SK-N-MC (cell line): ENCODE results near the gene NETO1.

Experiments
- DNase-seq: peaks from one replicate; pipeline ENCODE4 v3.0.0-alpha.2; 2011; ENCODE audit warnings: low read depth, low spot score
- H3K27ac ChIP-seq: fragments of 200-600 bp; sonication (generic); 2 replicates; pipeline ENCODE4 v1.5.1; 2016; ENCODE audit warnings: mixed run types
- H3K36me3 ChIP-seq: fragments of 200-600 bp; sonication (generic); 2 replicates; pipeline ENCODE4 v1.6.1; 2017; ENCODE audit warnings: antibody characterized with exemption, low read length, mixed read lengths; ENCODE audit not compliant: insufficient read depth
- H3K4me3 ChIP-seq: fragments of 200-600 bp; sonication (generic); 2 replicates; pipeline ENCODE4 v1.5.1; 2016
- H3K9ac ChIP-seq: fragments of 200-600 bp; sonication (generic); 2 replicates; pipeline ENCODE4 v1.8.0; 2017; ENCODE audit warnings: mixed run types, mixed read lengths; ENCODE audit not compliant: insufficient read length
- H3K9me3 ChIP-seq: fragments of 200-600 bp; sonication (generic); 2 replicates; pipeline ENCODE4 v1.6.1; 2017; ENCODE audit warnings: low read depth, mild to moderate bottlenecking, antibody characterized with exemption, low read length, moderate library complexity, mixed read lengths
- EZH2 ChIP-seq: fragments of 200-600 bp; sonication (generic); IDR thresholded peaks from one replicate; pipeline ENCODE4 v1.6.1; 2017; ENCODE audit warnings: antibody characterized with exemption
- FOXP2 ChIP-seq: optimal IDR thresholded peaks from 2 replicates; pipeline ENCODE3; 2011; ENCODE audit warnings: mild to moderate bottlenecking, moderate library complexity; ENCODE audit not compliant: insufficient read depth; ENCODE audit errors: extremely low read length, control extremely low read depth
- POLR2AphosphoS5 ChIP-seq: IDR thresholded peaks from 2 replicates; pipeline ENCODE4 v1.6.1; 2012; ENCODE audit warnings: mild to moderate bottlenecking, low read depth, low read length, borderline replicate concordance

Gene NETO1

GRCh38 chr18:72867746-72868584 lies at the start of gene NETO1:
Gene NETO1 (minus strand): TSS chr18:72867987. CDS start chr18:72867291, 696 bp downstream.
- H3K27ac ChIP-seq: no peak within 1 kb of the TSS
- H3K9ac ChIP-seq: no peak within 1 kb of the TSS
- DNase-seq: no peak
- no peaks in the 10 kb centered on the region for H3K36me3 ChIP-seq
- H3K4me3 ChIP-seq: peak within 1 kb of the TSS; percentile 72
- no peaks in the 10 kb centered on the region for H3K9me3 ChIP-seq
- TF ChIP-seq FOXP2 (no peak), EZH2 (no peak), POLR2AphosphoS5 (no peak)

GRCh38 chr18:72910045-72910444 lies 42.3 kb upstream of the NETO1 start:
- Histone ChIP-seq H3K27ac (no peak overlapping the region), H3K4me3 (no peak overlapping the region), H3K9me3 (no peaks in the 10 kb centered on the region), H3K36me3 (no peaks in the 10 kb centered on the region), H3K9ac (no peak overlapping the region)
- DNase-seq: no peak
- TF ChIP-seq POLR2AphosphoS5 (no peak), EZH2 (no peak), FOXP2 (no peak)

GRCh38 chr18:72908181-72908580 lies 40.4 kb upstream of the NETO1 start:
- H3K9me3 ChIP-seq: no peaks in the 10 kb centered on the region
- TF ChIP-seq POLR2AphosphoS5 (no peak), EZH2 (no peak), FOXP2 (no peak)

GRCh38 chr18:72903033-72903432 lies 35.2 kb upstream of the NETO1 start:
- DNase-seq: no peak
- TF ChIP-seq POLR2AphosphoS5 (no peak), EZH2 (no peak), FOXP2 (no peak)
- no peak overlapping the region for H3K9ac ChIP-seq
- no peak overlapping the region for H3K27ac ChIP-seq
- no peaks in the 10 kb centered on the region for H3K36me3 ChIP-seq
- no peaks in the 10 kb centered on the region for H3K9me3 ChIP-seq
- H3K4me3 ChIP-seq: no peak overlapping the region

More at GRCh38 chr18:72908181-72908580, 40.4 kb upstream of the NETO1 start:
- Histone ChIP-seq H3K36me3 (no peaks in the 10 kb centered on the region), H3K9ac (no peak overlapping the region), H3K4me3 (no peak overlapping the region), H3K27ac (no peak overlapping the region)
- no peak for DNase-seq

- DNase-seq: no peak
- no peak overlapping the region for H3K27ac ChIP-seq
- H3K9ac ChIP-seq: no peak overlapping the region
- no peak for TF ChIP-seq EZH2
- TF ChIP-seq FOXP2: no peak
- TF ChIP-seq POLR2AphosphoS5: no peak
- no peak overlapping the region for H3K4me3 ChIP-seq
- no peaks in the 10 kb centered on the region for H3K36me3 ChIP-seq
- no peaks in the 10 kb centered on the region for H3K9me3 ChIP-seq
These were observed 31.6 kb upstream of the NETO1 start for GRCh38 chr18:72899338-72899737.

GRCh38 chr18:72898870-72899269 lies 31.1 kb upstream of the NETO1 start:
- H3K27ac ChIP-seq: no peak overlapping the region
- no peaks in the 10 kb centered on the region for H3K36me3 ChIP-seq
- DNase-seq: no peak
- H3K9ac ChIP-seq: no peak overlapping the region
- no peaks in the 10 kb centered on the region for H3K9me3 ChIP-seq
- H3K4me3 ChIP-seq: no peak overlapping the region
- TF ChIP-seq FOXP2: no peak
- no peak for TF ChIP-seq POLR2AphosphoS5
- no peak for TF ChIP-seq EZH2

- TF ChIP-seq EZH2 (no peak), FOXP2 (no peak), POLR2AphosphoS5 (no peak)
- Histone ChIP-seq H3K9ac (no peak overlapping the region), H3K9me3 (no peaks in the 10 kb centered on the region), H3K4me3 (no peak overlapping the region), H3K27ac (no peak overlapping the region), H3K36me3 (no peaks in the 10 kb centered on the region)
- no peak for DNase-seq
These were observed 27.8 kb upstream of the NETO1 start for GRCh38 chr18:72895548-72895947.

GRCh38 chr18:72878561-72878960 lies 10.8 kb upstream of the NETO1 start:
- no peaks in the 10 kb centered on the region for H3K9me3 ChIP-seq
- no peak overlapping the region for H3K4me3 ChIP-seq
- H3K9ac ChIP-seq: no peak overlapping the region
- TF ChIP-seq FOXP2 (no peak), POLR2AphosphoS5 (no peak), EZH2 (no peak)
- H3K36me3 ChIP-seq: no peaks in the 10 kb centered on the region
- DNase-seq: no peak
- no peak overlapping the region for H3K27ac ChIP-seq

- TF ChIP-seq EZH2 (no peak), FOXP2 (no peak), POLR2AphosphoS5 (no peak)
- Histone ChIP-seq H3K27ac (no peak overlapping the region), H3K4me3 (no peak overlapping the region), H3K9ac (no peak overlapping the region), H3K9me3 (no peaks in the 10 kb centered on the region), H3K36me3 (no peaks in the 10 kb centered on the region)
- DNase-seq: no peak
These were observed 10.4 kb upstream of the NETO1 start for GRCh38 chr18:72878143-72878542.
